ENCODE measurements around the gene MAGEB17.

Gene MAGEB17

DNA sequence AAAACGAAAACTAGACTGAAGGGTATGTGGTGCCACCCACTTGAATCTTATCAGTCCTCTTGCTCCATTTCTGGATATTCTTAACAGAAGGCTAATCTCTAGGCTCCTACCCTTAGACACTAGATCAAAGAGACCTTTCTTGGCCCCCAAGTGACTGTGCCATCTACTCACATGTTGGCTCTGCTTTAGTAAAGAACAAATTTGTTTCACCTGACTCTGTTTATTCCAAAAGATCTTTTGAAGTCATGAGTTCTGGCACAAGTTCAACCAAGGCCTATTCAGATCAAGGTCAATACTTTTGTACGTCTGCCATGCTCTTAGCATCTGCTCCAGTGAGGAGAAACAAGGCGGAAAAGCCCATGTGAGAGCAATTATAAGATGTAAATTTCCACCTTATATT lies 37.3 kb downstream of the MAGEB17 start:
- DNase-seq (ENCODE audit: low read depth in 1 of 2, low spot score in 1 of 2) = no peak
- H3K27ac ChIP-seq (replicated peaks) = no peak overlapping the region
- H3K4me3 ChIP-seq (replicated peaks; ENCODE audit: insufficient read depth, low read length) = no peak overlapping the region
- no peaks in the 10 kb centered on the region for H3K27me3 ChIP-seq (ENCODE audit: insufficient read depth, poor library complexity, severe bottlenecking)
- TF ChIP-seq GABPA (IDR thresholded peaks at IDR 0.05; ENCODE audit: low read depth) (no peak), POLR2AphosphoS5 (IDR thresholded peaks at IDR 0.05; ENCODE audit: low read depth) (no peak), SPI1 (IDR thresholded peaks at IDR 0.05; ENCODE audit: borderline replicate concordance, low read depth) (no peak)
- TF ChIP-seq, protein P1, sequence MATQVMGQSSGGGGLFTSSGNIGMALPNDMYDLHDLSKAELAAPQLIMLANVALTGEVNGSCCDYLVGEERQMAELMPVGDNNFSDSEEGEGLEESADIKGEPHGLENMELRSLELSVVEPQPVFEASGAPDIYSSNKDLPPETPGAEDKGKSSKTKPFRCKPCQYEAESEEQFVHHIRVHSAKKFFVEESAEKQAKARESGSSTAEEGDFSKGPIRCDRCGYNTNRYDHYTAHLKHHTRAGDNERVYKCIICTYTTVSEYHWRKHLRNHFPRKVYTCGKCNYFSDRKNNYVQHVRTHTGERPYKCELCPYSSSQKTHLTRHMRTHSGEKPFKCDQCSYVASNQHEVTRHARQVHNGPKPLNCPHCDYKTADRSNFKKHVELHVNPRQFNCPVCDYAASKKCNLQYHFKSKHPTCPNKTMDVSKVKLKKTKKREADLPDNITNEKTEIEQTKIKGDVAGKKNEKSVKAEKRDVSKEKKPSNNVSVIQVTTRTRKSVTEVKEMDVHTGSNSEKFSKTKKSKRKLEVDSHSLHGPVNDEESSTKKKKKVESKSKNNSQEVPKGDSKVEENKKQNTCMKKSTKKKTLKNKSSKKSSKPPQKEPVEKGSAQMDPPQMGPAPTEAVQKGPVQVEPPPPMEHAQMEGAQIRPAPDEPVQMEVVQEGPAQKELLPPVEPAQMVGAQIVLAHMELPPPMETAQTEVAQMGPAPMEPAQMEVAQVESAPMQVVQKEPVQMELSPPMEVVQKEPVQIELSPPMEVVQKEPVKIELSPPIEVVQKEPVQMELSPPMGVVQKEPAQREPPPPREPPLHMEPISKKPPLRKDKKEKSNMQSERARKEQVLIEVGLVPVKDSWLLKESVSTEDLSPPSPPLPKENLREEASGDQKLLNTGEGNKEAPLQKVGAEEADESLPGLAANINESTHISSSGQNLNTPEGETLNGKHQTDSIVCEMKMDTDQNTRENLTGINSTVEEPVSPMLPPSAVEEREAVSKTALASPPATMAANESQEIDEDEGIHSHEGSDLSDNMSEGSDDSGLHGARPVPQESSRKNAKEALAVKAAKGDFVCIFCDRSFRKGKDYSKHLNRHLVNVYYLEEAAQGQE (IDR thresholded peaks at IDR 0.05; ENCODE audit: insufficient replicate concordance, low read depth) = no peak
- TF ChIP-seq, protein P2, sequence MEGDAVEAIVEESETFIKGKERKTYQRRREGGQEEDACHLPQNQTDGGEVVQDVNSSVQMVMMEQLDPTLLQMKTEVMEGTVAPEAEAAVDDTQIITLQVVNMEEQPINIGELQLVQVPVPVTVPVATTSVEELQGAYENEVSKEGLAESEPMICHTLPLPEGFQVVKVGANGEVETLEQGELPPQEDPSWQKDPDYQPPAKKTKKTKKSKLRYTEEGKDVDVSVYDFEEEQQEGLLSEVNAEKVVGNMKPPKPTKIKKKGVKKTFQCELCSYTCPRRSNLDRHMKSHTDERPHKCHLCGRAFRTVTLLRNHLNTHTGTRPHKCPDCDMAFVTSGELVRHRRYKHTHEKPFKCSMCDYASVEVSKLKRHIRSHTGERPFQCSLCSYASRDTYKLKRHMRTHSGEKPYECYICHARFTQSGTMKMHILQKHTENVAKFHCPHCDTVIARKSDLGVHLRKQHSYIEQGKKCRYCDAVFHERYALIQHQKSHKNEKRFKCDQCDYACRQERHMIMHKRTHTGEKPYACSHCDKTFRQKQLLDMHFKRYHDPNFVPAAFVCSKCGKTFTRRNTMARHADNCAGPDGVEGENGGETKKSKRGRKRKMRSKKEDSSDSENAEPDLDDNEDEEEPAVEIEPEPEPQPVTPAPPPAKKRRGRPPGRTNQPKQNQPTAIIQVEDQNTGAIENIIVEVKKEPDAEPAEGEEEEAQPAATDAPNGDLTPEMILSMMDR (IDR thresholded peaks at IDR 0.05; ENCODE audit: insufficient read depth, low read length) = no peak

DNA sequence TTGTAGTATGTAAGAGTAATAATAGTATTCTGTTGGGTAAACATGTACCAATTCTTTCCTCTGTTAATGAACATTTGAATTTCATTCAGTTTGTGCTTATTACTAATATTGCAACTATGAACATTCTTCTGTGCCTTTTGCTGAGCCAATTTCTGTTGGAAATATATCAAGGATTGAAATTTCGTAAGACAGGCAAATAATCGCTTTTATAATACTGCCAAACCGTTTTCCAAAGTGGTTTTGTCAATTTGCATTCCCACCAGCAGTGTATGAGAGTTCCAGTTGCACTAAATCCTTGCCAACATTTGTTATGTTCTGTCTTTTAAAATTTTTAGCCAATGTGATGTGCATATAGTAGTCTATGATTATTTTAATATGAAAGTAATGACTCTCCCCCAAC lies 38.6 kb downstream of the MAGEB17 start:
- Histone ChIP-seq H3K27me3 (ENCODE audit: insufficient read depth, poor library complexity, severe bottlenecking) (no peaks in the 10 kb centered on the region), H3K4me3 (replicated peaks; ENCODE audit: insufficient read depth, low read length) (no peak overlapping the region), H3K27ac (replicated peaks) (no peak overlapping the region)
- no peak for DNase-seq (ENCODE audit: low read depth in 1 of 2, low spot score in 1 of 2)
- no peak for TF ChIP-seq POLR2AphosphoS5 (IDR thresholded peaks at IDR 0.05; ENCODE audit: low read depth)
- TF ChIP-seq, protein P2 (IDR thresholded peaks at IDR 0.05; ENCODE audit: insufficient read depth, low read length) = no peak
- TF ChIP-seq, protein P1 (IDR thresholded peaks at IDR 0.05; ENCODE audit: insufficient replicate concordance, low read depth) = no peak
- no peak for TF ChIP-seq SPI1 (IDR thresholded peaks at IDR 0.05; ENCODE audit: borderline replicate concordance, low read depth)
- no peak for TF ChIP-seq GABPA (IDR thresholded peaks at IDR 0.05; ENCODE audit: low read depth)

DNA sequence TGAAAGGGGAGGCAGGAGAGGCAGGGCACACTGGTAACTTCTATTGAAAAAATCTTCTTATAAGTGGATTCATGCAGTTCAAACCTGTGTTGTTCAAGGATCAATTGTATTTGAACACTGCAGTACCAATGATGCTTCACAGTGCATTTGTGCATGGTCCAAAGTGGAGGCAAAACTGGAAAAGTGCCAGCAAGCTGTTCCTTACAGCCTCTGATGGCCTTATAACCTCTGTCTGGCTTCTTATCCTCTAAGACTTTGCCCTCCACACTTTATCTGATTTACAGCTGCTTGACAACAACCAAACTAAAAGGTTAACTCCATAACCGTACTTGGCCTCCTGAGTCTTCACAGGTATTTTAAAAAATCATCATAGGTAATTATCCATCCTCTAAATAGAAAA lies 40.4 kb downstream of the MAGEB17 start:
- Histone ChIP-seq H3K27me3 (ENCODE audit: insufficient read depth, poor library complexity, severe bottlenecking) (no peaks in the 10 kb centered on the region), H3K27ac (replicated peaks) (no peak overlapping the region), H3K4me3 (replicated peaks; ENCODE audit: insufficient read depth, low read length) (no peak overlapping the region)
- TF ChIP-seq, protein P2 (IDR thresholded peaks at IDR 0.05; ENCODE audit: insufficient read depth, low read length) = no peak
- no peak for TF ChIP-seq GABPA (IDR thresholded peaks at IDR 0.05; ENCODE audit: low read depth)
- no peak for TF ChIP-seq POLR2AphosphoS5 (IDR thresholded peaks at IDR 0.05; ENCODE audit: low read depth)
- TF ChIP-seq, protein P1 (IDR thresholded peaks at IDR 0.05; ENCODE audit: insufficient replicate concordance, low read depth) = no peak
- TF ChIP-seq SPI1 (IDR thresholded peaks at IDR 0.05; ENCODE audit: borderline replicate concordance, low read depth) = no peak
- no peak for DNase-seq (ENCODE audit: low read depth in 1 of 2, low spot score in 1 of 2)
